GM12878 (cell line): ENCODE measurements around the gene CRX. TPM values are rescaled to one million over a fixed set of nuclear protein-coding genes. Genes with fewer than 3 reads are reported as not detected.
A peak's percentile ranks its signal among the peaks of the same experiment; 100 is the strongest.

Source experiments
- ATAC-seq: fragments of 200-7000 bp; cut with Tn5 transposase; 3 replicates; pipeline ENCODE4 v1.9.1; 2020; ENCODE audit warnings: mild to moderate bottlenecking, moderate library complexity
- BruUV-seq: library from RNA; stranded (reverse); fragments of 400-500 nt; replicated peaks from 2 replicates; lab custom pipeline; 2021; lab: Mats Ljungman, UMichigan
- CTCF ChIA-PET: fragments of 300-600 bp; sonication (Branson Sonifier 250); formaldehyde crosslinking; extraction: SDS; loops from one replicate; lab custom pipeline; 2021; ENCODE audit warnings: inconsistent platforms; lab: Yijun Ruan, JAX
- POLR2A ChIA-PET: fragments of 350-600 bp; formaldehyde crosslinking; extraction: SDS; loops from one replicate; lab custom pipeline; 2021; ENCODE audit warnings: inconsistent platforms; lab: Charles Lee
- RAD21 ChIA-PET: fragments of 300-600 bp; sonication (Branson Sonifier 250); formaldehyde crosslinking; loops from one replicate; lab custom pipeline; 2023; ENCODE audit warnings: antibody characterized with exemption; ENCODE audit not compliant: unreplicated experiment; lab: Charles Lee
- SMC1A ChIA-PET: fragments of 300-600 bp; sonication (Branson Sonifier 250); formaldehyde crosslinking; loops from one replicate; lab custom pipeline; 2023; ENCODE audit not compliant: unreplicated experiment, uncharacterized antibody; lab: Charles Lee
- DNase-seq: peaks from one replicate; pipeline ENCODE4 v3.0.0-alpha.2; 2011; ENCODE audit warnings: low read depth, low spot score
- FAIRE-seq: peaks from 3 replicates; lab custom pipeline; 2011; peaks lifted over from hg19 to GRCh38; lab: Jason Lieb, UNC
- H2AFZ ChIP-seq: 2 replicates; pipeline ENCODE4 v1.6.0; 2011; ENCODE audit warnings: low read depth, low read length, control low read depth; ENCODE audit not compliant: control insufficient read depth
- H3K27ac ChIP-seq: 2 replicates; pipeline ENCODE4 v1.5.1; 2011; ENCODE audit warnings: control low read depth; ENCODE audit not compliant: control insufficient read depth, insufficient read depth
- H3K27me3 ChIP-seq, 2 experiments: replicated peaks in 1 of 2; 2 replicates each; pipeline versions ENCODE4 v1.6.0 to v1.6.1; 2011; ENCODE audit warnings: low read length in 1 of 2; ENCODE audit not compliant: control insufficient read depth in 2 of 2, insufficient read depth in 2 of 2
- H3K36me3 ChIP-seq, 2 experiments: 2 replicates each; pipeline ENCODE4 v1.5.1; 2011; ENCODE audit warnings: low read length in 1 of 2; ENCODE audit not compliant: control insufficient read depth in 2 of 2, insufficient read depth in 2 of 2
- H3K4me1 ChIP-seq: 2 replicates; pipeline ENCODE4 v1.6.1; 2011; ENCODE audit warnings: mild to moderate bottlenecking, low read length, moderate library complexity, mixed read lengths; ENCODE audit not compliant: control insufficient read depth, insufficient read depth
- H3K4me2 ChIP-seq: 2 replicates; pipeline ENCODE4 v1.6.0; 2011; ENCODE audit warnings: control low read depth; ENCODE audit not compliant: control insufficient read depth, insufficient read depth
- H3K4me3 ChIP-seq: fragments of 200-600 bp; sonication (generic); 2 replicates; pipeline ENCODE4 v1.5.1; 2016
- H3K79me2 ChIP-seq: 2 replicates; pipeline ENCODE4 v1.6.0; 2011; ENCODE audit warnings: low read length; ENCODE audit not compliant: control insufficient read depth, insufficient read depth
- H3K9ac ChIP-seq: 2 replicates; pipeline ENCODE4 v1.8.0; 2011; ENCODE audit warnings: low read length, control low read depth, mixed read lengths; ENCODE audit not compliant: control insufficient read depth, insufficient read depth
- H3K9me3 ChIP-seq: replicated peaks from 3 replicates; pipeline ENCODE4 v1.5.1; 2011; ENCODE audit warnings: mild to moderate bottlenecking, low read length; ENCODE audit not compliant: control insufficient read depth, insufficient read depth
- H4K20me1 ChIP-seq: 2 replicates; pipeline ENCODE4 v1.6.0; 2011; ENCODE audit not compliant: control insufficient read depth, insufficient read depth
- CHD4 ChIP-seq: fragments of 200-600 bp; sonication (generic); IDR thresholded peaks from 2 replicates; pipeline ENCODE4 v1.6.1; 2016; ENCODE audit warnings: mild to moderate bottlenecking
- CTCF ChIP-seq, 3 experiments: IDR thresholded peaks in 2 of 3; conservative IDR thresholded peaks in 1 of 3; 2 replicates each; pipeline ENCODE4 v1.5.1; 2011; ENCODE audit warnings: low read depth in 3 of 3, low read length in 3 of 3, mild to moderate bottlenecking in 3 of 3, control low read depth in 2 of 3, moderate library complexity in 2 of 3, inconsistent platforms in 1 of 3, mixed read lengths in 1 of 3; ENCODE audit not compliant: control insufficient read depth in 2 of 3, insufficient read depth in 1 of 3; ENCODE audit errors: extremely low read depth in 1 of 3
- EGR1 ChIP-seq, 2 experiments: IDR thresholded peaks; 1 replicate in 1 of 2; 2 replicates in 1 of 2; pipeline ENCODE4 v1.6.1; 2011 to 2012; ENCODE audit warnings: low read depth in 2 of 2, low read length in 2 of 2, borderline replicate concordance in 1 of 2, mild to moderate bottlenecking in 1 of 2, moderate library complexity in 1 of 2
- ELK1 ChIP-seq: IDR thresholded peaks from 2 replicates; pipeline ENCODE4 v1.6.1; 2012; ENCODE audit warnings: low read depth, low read length, improper control_type of control experiment
- RAD21 ChIP-seq: IDR thresholded peaks from 2 replicates; pipeline ENCODE4 v1.6.1; 2011; ENCODE audit warnings: mild to moderate bottlenecking, low read depth, low read length, moderate library complexity; ENCODE audit not compliant: insufficient read depth
- SMC3 ChIP-seq: IDR thresholded peaks from 2 replicates; pipeline ENCODE4 v1.6.1; 2011; ENCODE audit warnings: low read length, improper control_type of control experiment, borderline replicate concordance
- ZSCAN29 ChIP-seq: fragments of 450-650 bp; IDR thresholded peaks from 2 replicates; pipeline ENCODE4 v1.6.1; 2017; ENCODE audit warnings: mild to moderate bottlenecking, moderate library complexity
- WGBS: methylation state at CpG from one replicate; pipeline ENCODE4 v1.1.6; 2016; ENCODE audit warnings: low lambda C conversion rate; ENCODE audit not compliant: insufficient replicate concordance, insufficient coverage; ENCODE audit errors: missing lambda C conversion rate; 5-methylcytosine and 5-hydroxymethylcytosine counted together
- in situ Hi-C: fragments of 300-500 bp; cut with MboI; formaldehyde crosslinking; loops from 9 replicates; pipeline ENCODE4 v1.14.3; 2018; ENCODE audit warnings: mixed read lengths
- intact Hi-C: fragments of 100-400 bp; cut with micrococcal nuclease; formaldehyde crosslinking; loops from one replicate; pipeline ENCODE4 v1.14.2; 2022; ENCODE audit not compliant: unreplicated experiment
- polyA plus RNA-seq, 11 experiments: library from polyadenylated mRNA; depleted of rRNA in 4 of 11; unstranded in 6 of 11; stranded (reverse) in 5 of 11; fragments of >200 nt; fragmentation: Nextera tagmentation in 4 of 11; fragmentation: Illumina TruSeq in 1 of 11; extraction: Ambion mirVana in 4 of 11; extraction: Trizol in 1 of 11; gene quantifications; 1 replicate in 1 of 11; 2 replicates in 10 of 11; pipeline versions ENCODE4 v1.2.1 to v1.2.3, GENCODE V29; 2011 to 2016; ENCODE audit warnings: inconsistent platforms in 2 of 11, missing spikeins in 2 of 11, low read depth in 1 of 11
- total RNA-seq, 4 experiments: library from RNA; depleted of rRNA in 3 of 4; stranded (reverse); fragments of >200 nt in 3 of 4; fragmentation: Illumina TruSeq in 1 of 4; extraction: Trizol in 1 of 4; gene quantifications; 2 replicates each; pipeline versions ENCODE4 v1.2.1 to v1.2.3, GENCODE V29; 2013 to 2021

Gene CRX
- total and polyA plus RNA-seq, 10 of the 15 experiments (the other 5 are each of a cell fraction or from before 2014, with no cell fraction given) = not detected

- peak; percentile 90 to 93 (median 91) for TF ChIP-seq CTCF (IDR thresholded peaks at IDR 0.05 in 2 of 3, conservative IDR thresholded peaks at IDR 0.05 in 1 of 3; ENCODE audit: control insufficient read depth in 2 of 3, extremely low read depth in 1 of 3, insufficient read depth in 1 of 3, low read depth in 3 of 3, low read length in 3 of 3)
- no peak for TF ChIP-seq EGR1 (IDR thresholded peaks at IDR 0.05; ENCODE audit: borderline replicate concordance in 1 of 2, low read depth in 2 of 2, low read length in 2 of 2)
- TF ChIP-seq ZSCAN29 = no peak
- TF ChIP-seq RAD21 = peak; percentile 70
- TF ChIP-seq ELK1 = no peak
- TF ChIP-seq SMC3 = peak; percentile 54; the same call in 1 of the 2 replicates
- no peak for TF ChIP-seq CHD4
- ATAC-seq (peak; percentile 98), DNase-seq (no peak), FAIRE-seq (peak; percentile 88)
- Histone ChIP-seq H3K4me1 (no peaks in the 10 kb centered on the region), H3K9ac (no peak overlapping the region), H3K9me3 (no peaks in the 10 kb centered on the region; the same call in 1 of the 3 replicates), H3K27me3 (no peaks in the 10 kb centered on the region), H2AFZ (no peak overlapping the region), H4K20me1 (no peaks in the 10 kb centered on the region), H3K79me2 (no peaks in the 10 kb centered on the region), H3K4me3 (no peak overlapping the region), H3K4me2 (no peak overlapping the region), H3K36me3 (no peaks in the 10 kb centered on the region), H3K27ac (no peak overlapping the region)
- SMC1A ChIA-PET = interaction anchor here (1.5 kb wide), 1 partner anchor 97 kb away, joined by 3 read pairs; no protein-coding TSS in a partner anchor
- intact Hi-C loops (no loop called here), in situ Hi-C loops (loop anchor here (25.0 kb wide), 1 partner anchor 699 kb away; the partner anchor contains the start of gene SULT2B1)
- WGBS = 11% methylated on average over 14 of the region's 14 CpGs
- POLR2A ChIA-PET = no interaction called here
- RAD21 ChIA-PET = no interaction called here
- BruUV-seq = no TSS peak
- CTCF ChIA-PET = interaction anchor here (0.6 to 2.4 kb wide), 8 partner anchors 14 to 1599 kb away, joined by 3 to 8 read pairs (median 3); partner anchors contain the start of gene EHD2
Observed at GRCh38 chr19:47863514-47863936, 41.8 kb downstream of the CRX start.
